Progenitor cell of endocrine pancreas (in vitro differentiated cells): ENCODE data around the gene SLC4A1AP. TPM values are rescaled to one million over a fixed set of nuclear protein-coding genes. Genes with fewer than 3 reads are reported as not detected.

Experiments
- DNase-seq: peaks from one replicate; pipeline ENCODE4 v3.0.0; 2021; ENCODE audit warnings: low spot score; ENCODE audit not compliant: unreplicated experiment
- H3K27ac Mint-ChIP-seq: 2 replicates; pipeline ENCODE4 v1.8.0; 2021; ENCODE audit warnings: mild to moderate bottlenecking, moderate library complexity, mixed read lengths
- H3K27me3 Mint-ChIP-seq: 2 replicates; pipeline ENCODE4 v1.8.0; 2021; ENCODE audit warnings: mixed read lengths
- H3K36me3 Mint-ChIP-seq: 2 replicates; pipeline ENCODE4 v1.8.0; 2022; ENCODE audit warnings: mixed read lengths; ENCODE audit not compliant: insufficient read depth
- H3K4me1 Mint-ChIP-seq: 2 replicates; pipeline ENCODE4 v1.8.0; 2021; ENCODE audit warnings: low read depth, mixed read lengths
- H3K4me3 Mint-ChIP-seq: 2 replicates; pipeline ENCODE4 v1.8.0; 2021; ENCODE audit warnings: low read depth, mild to moderate bottlenecking, moderate library complexity, mixed read lengths
- H3K9me3 Mint-ChIP-seq: 2 replicates; pipeline ENCODE4 v1.8.0; 2021; ENCODE audit warnings: low read depth, mixed read lengths
- total RNA-seq: library from RNA; stranded (reverse); gene quantifications from 2 replicates; pipeline ENCODE4 v1.2.1, GENCODE V29; 2021
- TF ChIP-seq, protein P1 (sequence below): fragments of 200-600 bp; sonication (generic); IDR thresholded peaks from one replicate; pipeline ENCODE4 v1.5.0; 2021; ENCODE audit warnings: antibody characterized with exemption, mild to moderate bottlenecking; ENCODE audit not compliant: unreplicated experiment

Gene SLC4A1AP
- total RNA-seq, 1 donor from 2014 or later, result 19.5 TPM

DNA sequence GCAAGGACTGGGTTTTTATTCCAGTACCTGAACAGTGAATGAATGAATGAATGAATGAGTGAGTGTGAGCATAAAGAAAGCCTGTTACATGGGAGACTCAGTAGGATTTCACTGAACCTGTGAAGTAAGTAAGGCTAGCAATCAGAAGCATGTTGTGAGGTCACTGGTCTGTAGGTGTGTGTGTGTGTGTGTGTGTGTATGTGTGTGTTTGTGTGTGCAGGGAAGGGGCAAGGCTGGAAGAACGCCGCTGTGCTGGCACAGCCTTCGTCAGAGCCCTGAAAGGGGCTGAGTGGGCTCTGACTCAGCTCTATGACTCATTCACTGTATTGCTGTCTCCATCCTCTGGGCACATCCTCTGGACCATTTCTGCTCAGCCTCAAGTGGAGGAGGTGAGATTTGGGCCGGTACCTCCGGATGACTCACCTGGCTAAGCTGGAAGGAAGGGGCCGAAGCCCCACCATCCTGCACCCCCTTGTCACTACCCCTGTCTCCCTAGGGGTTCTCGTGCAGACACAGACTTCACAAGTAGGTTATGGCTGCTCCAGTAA lies 56.4 kb downstream of the SLC4A1AP start:
- H3K36me3 Mint-ChIP-seq, result no peaks in the 10 kb centered on the region
- no peak overlapping the region for H3K27ac Mint-ChIP-seq
- H3K27me3 Mint-ChIP-seq, result peaks cover 18% of the 10 kb centered on the region
- H3K4me3 Mint-ChIP-seq, result no peak overlapping the region
- DNase-seq, result no peak
- no peaks in the 10 kb centered on the region for H3K9me3 Mint-ChIP-seq
- TF ChIP-seq, protein P1, sequence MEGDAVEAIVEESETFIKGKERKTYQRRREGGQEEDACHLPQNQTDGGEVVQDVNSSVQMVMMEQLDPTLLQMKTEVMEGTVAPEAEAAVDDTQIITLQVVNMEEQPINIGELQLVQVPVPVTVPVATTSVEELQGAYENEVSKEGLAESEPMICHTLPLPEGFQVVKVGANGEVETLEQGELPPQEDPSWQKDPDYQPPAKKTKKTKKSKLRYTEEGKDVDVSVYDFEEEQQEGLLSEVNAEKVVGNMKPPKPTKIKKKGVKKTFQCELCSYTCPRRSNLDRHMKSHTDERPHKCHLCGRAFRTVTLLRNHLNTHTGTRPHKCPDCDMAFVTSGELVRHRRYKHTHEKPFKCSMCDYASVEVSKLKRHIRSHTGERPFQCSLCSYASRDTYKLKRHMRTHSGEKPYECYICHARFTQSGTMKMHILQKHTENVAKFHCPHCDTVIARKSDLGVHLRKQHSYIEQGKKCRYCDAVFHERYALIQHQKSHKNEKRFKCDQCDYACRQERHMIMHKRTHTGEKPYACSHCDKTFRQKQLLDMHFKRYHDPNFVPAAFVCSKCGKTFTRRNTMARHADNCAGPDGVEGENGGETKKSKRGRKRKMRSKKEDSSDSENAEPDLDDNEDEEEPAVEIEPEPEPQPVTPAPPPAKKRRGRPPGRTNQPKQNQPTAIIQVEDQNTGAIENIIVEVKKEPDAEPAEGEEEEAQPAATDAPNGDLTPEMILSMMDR, result no peak
- peaks cover 5% of the 10 kb centered on the region for H3K4me1 Mint-ChIP-seq

DNA sequence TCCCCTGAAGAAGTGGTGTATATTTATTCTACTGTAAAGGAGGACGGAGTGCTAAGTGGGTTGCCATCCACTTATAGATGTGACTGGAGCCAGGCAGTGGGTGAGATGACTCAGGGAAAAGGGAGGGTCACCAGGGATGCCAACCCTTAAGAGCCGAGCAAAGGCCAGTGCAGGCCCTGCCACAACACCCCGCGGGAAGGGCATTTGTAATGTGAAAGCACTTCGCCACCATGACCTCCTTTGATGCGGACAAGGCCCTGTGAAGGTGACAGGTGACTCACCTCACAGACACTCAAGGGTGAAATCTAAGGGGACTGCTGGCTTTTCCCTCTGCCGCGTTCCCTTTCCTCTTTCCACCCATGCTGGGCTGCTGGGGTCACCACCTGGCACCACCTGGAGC lies 57.6 kb downstream of the SLC4A1AP start:
- Mint-ChIP-seq H3K36me3 (no peaks in the 10 kb centered on the region), H3K4me3 (no peak overlapping the region), H3K9me3 (no peaks in the 10 kb centered on the region), H3K27me3 (peaks cover 16% of the 10 kb centered on the region), H3K4me1 (peaks cover 5% of the 10 kb centered on the region), H3K27ac (no peak overlapping the region)
- TF ChIP-seq, protein P1, result no peak
- no peak for DNase-seq

DNA sequence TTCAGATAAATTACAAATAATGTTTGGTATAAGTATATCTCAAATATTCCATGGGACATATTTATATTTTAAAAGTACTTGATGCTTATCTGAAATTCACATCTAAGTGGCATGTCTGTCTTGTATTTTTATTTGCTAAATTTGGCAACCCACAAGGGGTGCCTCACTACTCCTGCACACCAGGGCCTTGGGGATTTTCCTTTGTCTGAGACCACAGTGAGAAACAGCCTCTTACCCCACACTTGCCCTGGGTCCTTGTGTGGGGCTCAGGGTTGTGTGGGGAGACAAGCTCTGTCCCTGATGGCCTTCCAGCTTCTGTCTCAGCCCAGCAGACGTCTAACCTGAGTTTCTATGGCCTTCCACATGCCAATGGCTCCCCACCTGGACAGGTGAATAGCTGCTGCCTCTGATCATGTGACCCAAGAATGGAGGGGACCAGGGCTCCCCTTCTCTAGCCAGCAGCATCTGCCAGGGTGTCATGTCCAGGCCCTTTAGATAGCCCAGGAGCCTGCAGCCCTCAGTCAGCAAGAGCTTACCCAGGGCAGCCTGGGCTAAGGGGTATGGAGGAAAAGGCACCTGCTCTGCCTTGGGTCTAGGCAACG lies 58.3 kb downstream of the SLC4A1AP start:
- H3K27me3 Mint-ChIP-seq, result peaks cover 10% of the 10 kb centered on the region
- no peak overlapping the region for H3K27ac Mint-ChIP-seq
- DNase-seq, result no peak
- TF ChIP-seq, protein P1, result no peak
- H3K9me3 Mint-ChIP-seq, result no peaks in the 10 kb centered on the region
- H3K4me1 Mint-ChIP-seq, result peaks cover 3% of the 10 kb centered on the region
- no peak overlapping the region for H3K4me3 Mint-ChIP-seq
- no peaks in the 10 kb centered on the region for H3K36me3 Mint-ChIP-seq

DNA sequence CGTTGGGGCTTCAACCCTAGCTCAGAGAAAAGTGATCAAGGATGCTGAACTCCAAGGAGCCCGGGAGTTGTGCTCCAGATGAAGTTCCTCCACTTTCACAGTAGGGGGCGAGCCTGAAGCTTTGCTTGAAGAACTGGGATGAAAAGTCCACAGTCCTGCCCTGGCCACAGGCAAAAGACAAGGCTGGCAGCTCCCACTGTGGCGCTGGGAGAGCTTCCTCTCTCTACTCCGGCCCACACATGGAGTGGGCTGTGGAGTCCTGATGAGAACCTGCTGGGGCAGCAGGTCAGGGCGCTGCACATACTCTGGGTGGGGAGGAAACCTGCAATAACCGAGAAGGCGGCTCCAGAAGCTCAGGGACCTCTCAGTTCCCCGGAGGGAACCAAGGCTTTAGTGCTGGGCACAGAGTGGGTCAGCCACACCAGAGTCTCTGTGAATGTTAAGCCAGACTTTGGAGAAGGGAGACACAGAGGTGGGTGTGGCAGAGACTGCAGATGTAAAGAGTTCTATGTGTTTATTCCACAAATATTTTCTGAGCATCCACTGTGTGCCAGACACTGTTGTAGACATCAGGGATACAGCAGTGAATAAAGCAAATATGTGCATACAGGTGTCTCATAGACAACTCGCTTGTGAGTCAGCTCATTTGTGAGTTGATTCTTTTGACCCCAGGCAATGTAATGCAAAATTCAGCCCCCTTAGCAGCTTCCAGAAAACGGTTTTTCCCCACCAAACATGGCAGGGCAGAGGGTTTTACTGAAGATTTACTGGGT lies 59.9 kb downstream of the SLC4A1AP start:
- no peaks in the 10 kb centered on the region for H3K9me3 Mint-ChIP-seq
- peaks cover 3% of the 10 kb centered on the region for H3K4me1 Mint-ChIP-seq
- H3K27me3 Mint-ChIP-seq, result peaks cover 4% of the 10 kb centered on the region
- no peak overlapping the region for H3K4me3 Mint-ChIP-seq
- DNase-seq, result peak; percentile 56
- no peaks in the 10 kb centered on the region for H3K36me3 Mint-ChIP-seq
- H3K27ac Mint-ChIP-seq, result peak overlapping the region; percentile 65
- TF ChIP-seq, protein P1, result peak; percentile 83

DNA sequence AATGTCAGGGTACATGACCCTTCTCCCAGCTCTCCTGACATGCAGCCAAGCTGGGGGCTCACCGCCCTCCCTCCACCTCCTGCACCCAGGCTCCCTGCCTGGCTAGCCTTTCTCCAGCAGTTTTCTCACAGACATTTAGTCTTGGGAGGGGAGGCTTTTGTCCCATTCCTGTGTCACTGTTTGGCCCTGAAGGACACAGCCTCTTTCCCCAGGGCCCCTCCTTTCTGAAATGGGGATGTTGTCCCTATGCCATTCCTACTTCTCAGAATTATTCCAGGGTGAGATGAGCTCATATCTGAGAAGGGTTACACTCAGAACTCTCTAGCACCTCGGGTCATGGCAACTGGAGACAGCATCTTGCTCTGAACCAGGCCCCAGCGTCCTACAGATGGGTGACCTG lies 60.5 kb downstream of the SLC4A1AP start:
- Mint-ChIP-seq H3K27ac (no peak overlapping the region), H3K36me3 (no peaks in the 10 kb centered on the region), H3K27me3 (peaks cover 4% of the 10 kb centered on the region), H3K4me3 (no peak overlapping the region), H3K9me3 (no peaks in the 10 kb centered on the region), H3K4me1 (peaks cover 3% of the 10 kb centered on the region)
- DNase-seq, result no peak
- TF ChIP-seq, protein P1, result no peak
